HEK293 (cell line): ENCODE results near the gene CHN2.

Experiments
- CTCF ChIA-PET: fragments of 350-600 bp; formaldehyde crosslinking; extraction: SDS; loops from one replicate; lab custom pipeline; 2021; ENCODE audit warnings: antibody characterized with exemption; lab: Yijun Ruan, JAX
- POLR2A ChIA-PET: fragments of 300-600 bp; formaldehyde crosslinking; extraction: SDS; loops from one replicate; lab custom pipeline; 2020; ENCODE audit warnings: antibody characterized with exemption, inconsistent platforms; lab: Yijun Ruan, JAX
- H3K27ac ChIP-seq: fragments of 200-500 bp; sonication (Bioruptor generic); 2 replicates; pipeline ENCODE4 v1.5.1; 2014; ENCODE audit warnings: low read depth, low read length, control low read depth, inconsistent platforms; ENCODE audit errors: extremely low read depth
- H3K36me3 ChIP-seq, 2 experiments: fragments of 200-500 bp in 1 of 2; sonication (Bioruptor generic) in 1 of 2; 1 replicate in 1 of 2; 2 replicates in 1 of 2; pipeline ENCODE4 v1.5.1; 2014 to 2017; ENCODE audit warnings: inconsistent platforms in 2 of 2, low read length in 2 of 2; ENCODE audit not compliant: control insufficient read depth in 2 of 2, insufficient read depth in 1 of 2
- H3K4me1 ChIP-seq: fragments of 200-500 bp; sonication (Bioruptor generic); 2 replicates; pipeline ENCODE4 v1.5.1; 2014; ENCODE audit warnings: mild to moderate bottlenecking, low read length, inconsistent platforms; ENCODE audit not compliant: control insufficient read depth, insufficient read depth
- H3K4me3 ChIP-seq: 2 replicates; pipeline ENCODE4 v1.5.1; 2011; ENCODE audit warnings: low read depth, mild to moderate bottlenecking, control low read depth, low read length, moderate library complexity
- H3K9me3 ChIP-seq: fragments of 200-500 bp; sonication (Bioruptor generic); 2 replicates; pipeline ENCODE4 v1.5.1; 2014; ENCODE audit warnings: low read depth, low read length, inconsistent platforms; ENCODE audit not compliant: control insufficient read depth, insufficient read depth
- ATF2 ChIP-seq: fragments of 450-650 bp; formaldehyde crosslinking; IDR thresholded peaks from 2 replicates; pipeline ENCODE4 v1.5.1; 2016; ENCODE audit warnings: missing biosample characterization, missing genetic modification characterization, low read depth
- BCL6B ChIP-seq: fragments of 450-650 bp; formaldehyde crosslinking; IDR thresholded peaks from 2 replicates; pipeline ENCODE4 v1.5.1; 2017; ENCODE audit warnings: missing biosample characterization, missing genetic modification characterization
- EGR2 ChIP-seq: fragments of 450-650 bp; formaldehyde crosslinking; IDR thresholded peaks from 2 replicates; pipeline ENCODE4 v1.5.1; 2016; ENCODE audit warnings: low read depth, missing biosample characterization, missing genetic modification characterization
- HOXA7 ChIP-seq: sonication (generic); formaldehyde crosslinking; IDR thresholded peaks from 2 replicates; pipeline ENCODE4 v1.8.1; 2022; ENCODE audit warnings: missing genetic modification reagents, borderline replicate concordance
- IKZF3 ChIP-seq: fragments of 450-650 bp; IDR thresholded peaks from 2 replicates; pipeline ENCODE4 v1.5.0; 2018; ENCODE audit warnings: missing biosample characterization, mild to moderate bottlenecking, missing genetic modification characterization, moderate library complexity
- OSR2 ChIP-seq: fragments of 450-650 bp; formaldehyde crosslinking; IDR thresholded peaks from 2 replicates; pipeline ENCODE4 v1.5.1; 2016; ENCODE audit warnings: missing biosample characterization, missing genetic modification characterization
- PRDM6 ChIP-seq: fragments of 450-650 bp; formaldehyde crosslinking; IDR thresholded peaks from 2 replicates; pipeline ENCODE4 v1.5.1; 2017; ENCODE audit warnings: missing biosample characterization, missing genetic modification characterization
- RBAK ChIP-seq: fragments of 450-650 bp; formaldehyde crosslinking; IDR thresholded peaks from 2 replicates; pipeline ENCODE4 v1.5.1; 2016; ENCODE audit warnings: missing biosample characterization, missing genetic modification characterization
- TCF7L2 ChIP-seq: IDR thresholded peaks from 2 replicates; pipeline ENCODE4 v1.6.1; 2011; ENCODE audit warnings: low read depth, mild to moderate bottlenecking, inconsistent platforms, low read length, moderate library complexity, borderline replicate concordance
- ZBTB20 ChIP-seq: fragments of 450-650 bp; formaldehyde crosslinking; IDR thresholded peaks from 2 replicates; pipeline ENCODE4 v1.5.1; 2016; ENCODE audit warnings: missing biosample characterization, missing genetic modification characterization
- ZFP37 ChIP-seq: fragments of 450-650 bp; formaldehyde crosslinking; IDR thresholded peaks from 2 replicates; pipeline ENCODE4 v1.5.1; 2016; ENCODE audit warnings: missing biosample characterization, missing genetic modification characterization
- ZFP69B ChIP-seq: fragments of 450-650 bp; formaldehyde crosslinking; IDR thresholded peaks from 2 replicates; pipeline ENCODE4 v1.5.1; 2016; ENCODE audit warnings: missing biosample characterization, missing genetic modification characterization
- ZNF174 ChIP-seq: fragments of 450-650 bp; formaldehyde crosslinking; IDR thresholded peaks from 2 replicates; pipeline ENCODE4 v1.5.0; 2017; ENCODE audit warnings: missing biosample characterization, mild to moderate bottlenecking, missing genetic modification characterization
- ZNF311 ChIP-seq: fragments of 450-650 bp; formaldehyde crosslinking; IDR thresholded peaks from 2 replicates; pipeline ENCODE4 v1.5.1; 2017; ENCODE audit warnings: missing biosample characterization, missing genetic modification characterization, borderline replicate concordance
- ZNF324 ChIP-seq: fragments of 450-650 bp; formaldehyde crosslinking; IDR thresholded peaks from 2 replicates; pipeline ENCODE4 v1.5.1; 2016; ENCODE audit warnings: missing biosample characterization, missing genetic modification characterization
- ZNF350 ChIP-seq: fragments of 450-650 bp; formaldehyde crosslinking; IDR thresholded peaks from 2 replicates; pipeline ENCODE4 v1.5.0; 2017; ENCODE audit warnings: missing biosample characterization, mild to moderate bottlenecking, missing genetic modification characterization
- ZNF404 ChIP-seq: fragments of 450-650 bp; formaldehyde crosslinking; IDR thresholded peaks from 2 replicates; pipeline ENCODE4 v1.5.1; 2017; ENCODE audit warnings: missing biosample characterization, missing genetic modification characterization
- ZNF449 ChIP-seq: fragments of 450-650 bp; formaldehyde crosslinking; IDR thresholded peaks from 2 replicates; pipeline ENCODE4 v1.5.1; 2017; ENCODE audit warnings: missing biosample characterization, mild to moderate bottlenecking, missing genetic modification characterization, moderate library complexity
- TF ChIP-seq, protein P1 (sequence below): fragments of 450-650 bp; formaldehyde crosslinking; IDR thresholded peaks from 2 replicates; pipeline ENCODE4 v1.5.0; 2017; ENCODE audit warnings: missing biosample characterization, missing genetic modification characterization, borderline replicate concordance

The CHN2 gene

GRCh38 chr7:29385214-29385814 lies 190.7 kb downstream of the CHN2 start:
- no peaks in the 10 kb centered on the region for H3K9me3 ChIP-seq
- H3K4me3 ChIP-seq = no peak overlapping the region
- ChIA-PET POLR2A (no interaction called here), CTCF (no interaction called here)
- TF ChIP-seq IKZF3 (tag by site-specific recombination) (no peak), OSR2 (tag by site-specific recombination) (no peak), BCL6B (tag by site-specific recombination) (no peak), ZNF311 (tag by site-specific recombination) (no peak), ZBTB20 (tag by site-specific recombination) (no peak), TCF7L2 (no peak), ZFP69B (no peak), ZNF350 (tag by site-specific recombination) (no peak), ZNF324 (tag by site-specific recombination) (no peak), HOXA7 (CRISPR knock-in tag) (no peak), ZNF404 (tag by site-specific recombination) (no peak), ZNF449 (no peak)
- TF ChIP-seq, protein P1, sequence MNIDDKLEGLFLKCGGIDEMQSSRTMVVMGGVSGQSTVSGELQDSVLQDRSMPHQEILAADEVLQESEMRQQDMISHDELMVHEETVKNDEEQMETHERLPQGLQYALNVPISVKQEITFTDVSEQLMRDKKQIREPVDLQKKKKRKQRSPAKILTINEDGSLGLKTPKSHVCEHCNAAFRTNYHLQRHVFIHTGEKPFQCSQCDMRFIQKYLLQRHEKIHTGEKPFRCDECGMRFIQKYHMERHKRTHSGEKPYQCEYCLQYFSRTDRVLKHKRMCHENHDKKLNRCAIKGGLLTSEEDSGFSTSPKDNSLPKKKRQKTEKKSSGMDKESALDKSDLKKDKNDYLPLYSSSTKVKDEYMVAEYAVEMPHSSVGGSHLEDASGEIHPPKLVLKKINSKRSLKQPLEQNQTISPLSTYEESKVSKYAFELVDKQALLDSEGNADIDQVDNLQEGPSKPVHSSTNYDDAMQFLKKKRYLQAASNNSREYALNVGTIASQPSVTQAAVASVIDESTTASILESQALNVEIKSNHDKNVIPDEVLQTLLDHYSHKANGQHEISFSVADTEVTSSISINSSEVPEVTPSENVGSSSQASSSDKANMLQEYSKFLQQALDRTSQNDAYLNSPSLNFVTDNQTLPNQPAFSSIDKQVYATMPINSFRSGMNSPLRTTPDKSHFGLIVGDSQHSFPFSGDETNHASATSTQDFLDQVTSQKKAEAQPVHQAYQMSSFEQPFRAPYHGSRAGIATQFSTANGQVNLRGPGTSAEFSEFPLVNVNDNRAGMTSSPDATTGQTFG = no peak
- no peak overlapping the region for H3K27ac ChIP-seq
- no peaks in the 10 kb centered on the region; the same call in 1 of the 2 replicates for H3K4me1 ChIP-seq
- H3K36me3 ChIP-seq = no peaks in the 10 kb centered on the region

DNA sequence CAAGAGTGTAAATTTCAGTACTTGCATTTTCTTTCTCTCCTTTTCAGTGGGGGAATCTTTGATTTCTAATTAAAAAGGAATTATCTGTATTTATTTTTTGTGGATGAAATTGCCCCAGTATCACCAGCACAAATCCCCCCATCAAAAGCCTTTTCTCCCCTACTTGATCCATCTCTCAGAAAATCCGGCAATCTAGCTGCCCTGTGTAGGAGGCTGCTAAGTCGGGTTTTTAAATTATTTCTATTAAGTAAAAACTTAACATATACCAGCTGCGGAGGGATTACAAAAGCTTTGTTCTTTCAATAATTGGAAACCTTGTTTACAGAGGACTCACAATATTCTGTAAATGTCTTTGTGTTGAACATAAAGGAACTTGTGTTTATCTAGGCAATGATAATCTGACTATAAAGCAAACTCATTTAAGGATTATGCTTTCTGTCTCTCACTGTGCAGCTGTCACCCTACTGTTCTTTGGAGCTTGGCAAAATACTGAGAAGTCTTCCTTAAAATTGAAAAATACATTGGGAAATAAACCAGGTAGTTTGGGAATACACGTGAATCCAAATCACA lies 191.7 kb downstream of the CHN2 start:
- POLR2A ChIA-PET = no interaction called here

More for the DNA sequence above, 191.7 kb downstream of the CHN2 start:
- Histone ChIP-seq H3K36me3 (no peaks in the 10 kb centered on the region), H3K27ac (no peak overlapping the region), H3K9me3 (no peaks in the 10 kb centered on the region)
- CTCF ChIA-PET = interaction anchor here (1.0 kb wide), 1 partner anchor 8 kb away, joined by 4 read pairs; no protein-coding TSS in a partner anchor
- TF ChIP-seq PRDM6 (0 out of 2 replicates have a peak, but pooled peaks have one; percentile 25), ZFP37 (no peak), ZNF174 (tag by site-specific recombination) (no peak), ATF2 (no peak), RBAK (tag by site-specific recombination) (no peak), EGR2 (tag by site-specific recombination) (no peak)
- TF ChIP-seq, all 188 proteins: peak for 1
- Histone ChIP-seq H3K4me3 (no peak overlapping the region), H3K4me1 (no peaks in the 10 kb centered on the region; the same call in 1 of the 2 replicates)
